Stimulated activated CD4-positive, alpha-beta T cell treated with anti-CD3 and anti-CD28 coated beads, TNF-alpha, amount 100 ng/mL, for 48 hours (primary cell): ENCODE results near the gene ANK2.

Experiments
- DNase-seq, 3 donors: peaks; one replicate each; pipeline ENCODE4 v3.0.0-alpha.2; 2020; ENCODE audit warnings: low read depth in 3 of 3

Gene ANK2

DNA sequence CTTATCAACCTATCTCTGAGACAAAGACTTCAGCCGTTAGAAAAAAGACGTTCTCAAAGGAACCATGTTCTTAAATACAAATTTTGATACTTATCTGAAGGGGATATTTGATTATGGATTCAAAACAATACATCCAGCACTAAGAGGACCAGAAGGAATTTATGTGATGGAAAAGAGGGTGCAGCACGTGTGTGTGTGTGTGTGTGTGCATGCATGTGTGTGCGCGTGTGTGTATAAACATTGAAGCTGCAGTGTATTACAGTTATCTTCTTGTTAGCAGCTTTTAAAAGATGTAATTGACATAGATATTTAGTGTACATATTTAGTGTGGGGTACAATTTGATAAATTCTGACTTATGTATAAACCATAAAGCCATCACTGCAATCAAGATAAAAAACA, 44.9 kb downstream of the ANK2 start:
- no peak for DNase-seq

DNA sequence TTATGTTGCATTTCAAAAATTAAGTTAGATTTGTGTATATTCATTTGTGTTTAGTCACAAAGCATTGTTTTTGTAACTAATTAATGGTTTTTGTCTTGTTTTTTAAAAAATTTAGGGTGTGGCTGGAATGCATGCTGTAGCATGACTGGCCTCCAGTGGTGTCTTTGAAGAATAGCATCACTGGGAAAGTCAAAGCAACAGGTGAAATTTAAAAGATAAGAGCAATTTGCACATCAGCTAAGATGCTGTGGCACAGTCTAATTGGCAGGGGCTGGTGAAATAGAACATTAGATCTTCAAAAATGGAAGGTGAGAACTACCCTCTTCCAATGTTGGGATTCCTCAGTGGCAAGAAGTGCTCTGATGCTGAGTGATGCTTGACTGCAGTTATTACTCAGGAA, 45.3 kb downstream of the ANK2 start:
- DNase-seq, result no peak

DNA sequence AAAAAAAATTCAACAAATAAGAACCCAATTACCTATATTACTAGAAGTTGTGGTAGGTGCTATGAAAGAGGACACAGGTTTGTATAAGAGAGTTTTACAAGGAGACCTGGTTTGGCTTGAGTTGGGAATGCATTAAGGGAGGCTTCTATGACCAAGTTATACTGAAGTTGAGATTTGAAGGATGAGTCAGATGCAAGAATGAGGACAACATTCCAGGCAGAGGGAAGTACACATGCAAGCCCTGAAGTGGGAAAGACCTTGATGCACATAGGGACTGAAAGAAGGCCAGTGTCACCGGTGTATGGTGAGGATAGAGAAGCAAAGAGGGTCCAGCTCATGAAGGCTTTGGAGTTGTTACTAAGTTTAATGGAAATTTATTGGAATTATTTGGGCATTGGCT, 52.2 kb downstream of the ANK2 start:
- DNase-seq, result no peak

DNA sequence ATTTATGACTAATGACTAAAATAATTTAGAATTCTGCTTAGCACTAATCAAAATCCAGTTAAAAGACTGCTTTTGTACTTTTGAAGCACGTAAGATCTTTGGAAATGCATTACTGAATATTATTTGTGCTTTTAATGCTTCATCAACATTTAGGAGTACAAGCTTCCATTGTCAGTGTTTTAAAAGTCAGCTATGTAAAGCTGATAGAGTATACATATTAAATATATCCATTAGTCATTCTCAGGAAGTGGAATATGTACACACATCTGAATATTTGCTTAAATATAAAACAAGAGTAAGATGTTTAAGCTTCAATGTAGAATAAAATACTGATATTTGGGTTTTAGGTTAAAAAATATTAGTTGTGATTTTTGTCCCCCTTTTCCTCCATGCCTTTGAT, 54.1 kb downstream of the ANK2 start:
- no peak for DNase-seq

DNA sequence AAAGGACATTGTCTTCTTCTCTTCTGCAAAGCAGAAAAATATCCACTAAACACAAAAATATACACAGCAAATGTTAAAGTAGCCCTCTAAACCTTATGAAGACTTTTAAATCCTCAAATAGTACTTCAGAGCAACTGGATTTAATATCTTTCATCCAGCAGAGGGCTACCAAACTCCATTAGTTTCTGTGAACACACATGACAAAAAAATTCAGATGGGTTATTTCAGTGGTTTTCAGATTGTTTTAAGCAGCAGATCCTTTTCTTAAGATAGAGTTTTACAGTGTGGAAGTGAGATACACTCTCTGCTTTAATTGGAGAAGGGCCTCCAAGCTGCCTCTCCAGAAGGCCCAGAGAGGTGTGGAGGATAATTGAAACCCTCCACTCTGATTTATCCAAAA, 56.7 kb downstream of the ANK2 start:
- no peak for DNase-seq

DNA sequence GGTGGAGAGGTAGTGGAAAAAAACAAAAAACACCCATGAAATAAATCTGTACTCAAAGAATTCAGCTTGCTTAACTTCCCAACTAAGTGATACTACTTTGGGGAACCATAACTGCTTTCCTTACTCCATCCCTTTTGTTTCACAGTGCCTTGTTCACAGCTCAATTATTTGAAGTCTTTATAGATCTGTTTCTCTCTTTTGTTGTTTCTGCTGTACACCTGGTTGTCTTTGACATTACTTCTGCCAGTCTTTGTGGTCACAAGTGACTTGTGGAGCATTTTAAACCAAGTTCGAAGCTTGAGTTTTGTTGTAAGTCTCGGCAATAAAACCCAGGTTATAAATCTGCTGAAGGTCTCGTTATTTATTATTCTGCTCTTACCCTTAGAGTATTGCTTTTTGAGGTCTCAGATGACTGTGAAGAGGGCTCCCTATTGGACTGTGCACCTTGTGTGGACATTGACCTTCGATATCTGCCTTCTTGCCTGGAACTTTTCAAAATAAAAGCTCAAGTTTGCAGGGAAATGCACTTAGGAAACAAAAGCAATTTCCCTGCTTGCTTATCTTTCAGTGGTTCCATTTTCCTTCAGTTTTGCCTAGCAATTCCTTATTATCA, 59.8 kb downstream of the ANK2 start:
- DNase-seq, result no peak

DNA sequence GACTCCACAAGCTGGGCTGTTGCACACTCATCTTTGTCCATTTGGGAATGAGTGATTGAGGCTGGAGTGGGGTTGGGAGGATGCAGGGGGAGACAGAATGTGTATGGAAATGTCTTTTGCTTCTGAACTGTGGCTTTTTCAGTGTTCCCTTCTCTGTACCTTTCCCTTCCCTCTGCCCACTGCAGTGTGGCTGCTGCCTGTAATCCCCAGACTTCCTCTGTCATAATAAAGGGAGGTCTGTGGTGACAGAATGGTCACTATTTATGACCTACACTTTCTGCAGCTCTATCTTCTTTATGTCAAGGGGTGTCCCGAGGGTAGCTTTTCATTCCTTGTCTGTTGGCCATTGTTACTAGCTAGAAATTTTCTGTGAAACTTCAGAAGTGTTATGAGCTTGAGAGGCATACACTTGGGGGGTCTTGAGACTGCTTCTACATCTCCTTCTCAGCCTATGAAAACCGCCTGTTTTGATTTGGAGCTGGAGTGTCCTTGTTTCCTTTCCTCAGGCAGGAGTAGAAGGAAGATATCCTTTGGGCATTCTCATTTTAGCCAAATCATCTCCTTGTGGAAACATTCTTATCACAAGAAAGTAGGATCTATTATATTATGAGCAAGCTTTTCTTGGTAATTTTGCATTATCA, 63.0 kb downstream of the ANK2 start:
- DNase-seq, result no peak

DNA sequence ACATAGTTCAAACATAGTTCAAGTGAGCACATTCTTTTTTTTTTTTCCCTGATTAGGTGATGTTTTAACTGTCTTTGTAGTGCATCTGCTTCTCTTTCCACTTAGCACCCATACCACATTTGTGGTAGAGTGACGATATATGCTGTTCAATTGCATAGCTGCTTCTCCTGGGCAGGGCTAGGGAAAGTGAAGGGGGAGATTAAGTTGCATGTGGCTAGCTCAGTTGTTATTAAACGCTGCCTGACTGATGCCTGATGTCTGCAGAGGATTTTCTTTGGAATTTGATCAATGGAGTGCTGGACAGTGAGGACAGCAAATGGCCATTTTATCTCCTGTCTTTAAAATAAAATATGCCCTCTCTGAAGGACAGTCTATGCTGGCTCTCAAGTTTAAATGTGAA, 63.7 kb downstream of the ANK2 start:
- DNase-seq, result no peak

DNA sequence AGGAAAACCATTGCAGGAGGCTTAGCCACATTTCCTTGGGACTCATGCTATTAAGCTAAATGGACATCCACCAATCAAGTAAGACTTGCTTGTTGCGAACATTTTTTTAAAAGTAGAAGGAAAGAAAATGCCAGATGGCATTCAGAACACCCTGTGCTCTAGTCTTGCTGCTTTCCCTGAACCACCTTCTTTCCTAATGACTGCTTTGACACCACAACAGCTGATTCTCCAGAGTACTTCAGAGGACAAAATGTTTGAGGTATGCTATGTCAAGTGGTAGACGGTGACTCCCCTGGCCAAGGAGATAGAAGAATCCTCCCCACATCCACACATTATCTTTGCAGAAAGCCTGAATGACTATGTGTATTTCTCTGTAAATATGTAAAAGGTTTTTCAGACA, 65.4 kb downstream of the ANK2 start:
- DNase-seq, result no peak

DNA sequence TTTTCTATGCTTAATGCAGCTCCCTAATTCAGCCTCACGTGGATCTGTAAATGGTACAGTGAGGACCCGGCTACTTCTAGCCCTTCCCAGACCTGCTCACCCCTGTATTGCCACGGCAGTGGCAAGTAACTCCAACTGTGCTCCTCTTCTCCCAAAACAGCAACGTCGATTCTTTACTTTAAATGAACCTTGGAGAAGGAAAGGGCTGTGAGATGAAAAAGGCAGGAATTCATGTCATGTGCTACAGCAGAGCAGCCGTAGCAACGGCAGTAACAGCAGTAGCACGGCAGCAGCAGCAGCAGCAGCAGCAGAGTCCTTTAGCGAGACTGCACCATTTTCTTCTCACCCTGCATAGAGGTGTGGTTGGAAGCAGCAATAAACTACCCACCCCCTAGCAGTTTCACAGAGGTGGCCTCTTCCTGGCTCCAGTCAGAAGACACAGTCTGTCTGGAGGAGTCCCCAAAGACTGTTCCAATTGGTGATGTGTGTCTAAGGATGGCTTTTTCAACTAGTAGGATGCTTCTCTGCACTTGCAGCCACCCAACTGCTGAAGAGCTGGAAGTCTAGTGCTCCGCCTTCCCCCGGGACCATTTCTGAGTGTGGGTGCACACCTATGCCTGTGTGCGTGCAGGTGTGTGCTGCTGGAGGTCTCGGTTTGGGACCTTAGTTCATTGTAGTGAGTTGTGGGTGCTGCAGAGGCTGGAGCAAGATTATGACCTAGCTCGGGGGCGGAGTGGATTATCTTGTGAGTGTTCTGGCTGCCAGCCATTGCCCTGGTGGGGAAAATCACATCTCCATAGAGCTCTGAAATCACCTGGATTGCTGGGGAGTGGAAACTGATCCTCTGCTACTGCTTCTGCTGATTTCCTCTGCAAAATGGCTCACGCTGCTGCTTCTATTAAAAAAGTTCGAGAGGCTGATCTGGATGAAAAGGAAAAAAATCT, 67.2 kb downstream of the ANK2 start:
- DNase-seq, result no peak

DNA sequence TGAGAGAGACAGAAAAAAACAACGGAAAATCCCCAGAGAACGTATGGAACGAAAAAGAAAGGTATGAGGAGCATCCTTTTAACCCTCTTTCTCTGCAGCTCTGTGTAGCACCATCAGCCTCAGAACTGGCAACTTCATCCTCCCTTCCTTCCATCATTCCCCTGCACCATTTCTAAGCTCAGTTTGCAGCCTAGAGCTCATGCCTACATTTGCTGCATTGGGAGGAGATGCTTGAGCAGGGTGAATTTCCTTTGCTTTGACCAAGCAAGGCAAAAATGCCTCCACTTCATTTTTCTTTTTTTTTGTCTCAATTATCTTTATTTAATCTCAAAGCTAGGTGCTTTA, 67.9 kb downstream of the ANK2 start:
- no peak for DNase-seq

DNA sequence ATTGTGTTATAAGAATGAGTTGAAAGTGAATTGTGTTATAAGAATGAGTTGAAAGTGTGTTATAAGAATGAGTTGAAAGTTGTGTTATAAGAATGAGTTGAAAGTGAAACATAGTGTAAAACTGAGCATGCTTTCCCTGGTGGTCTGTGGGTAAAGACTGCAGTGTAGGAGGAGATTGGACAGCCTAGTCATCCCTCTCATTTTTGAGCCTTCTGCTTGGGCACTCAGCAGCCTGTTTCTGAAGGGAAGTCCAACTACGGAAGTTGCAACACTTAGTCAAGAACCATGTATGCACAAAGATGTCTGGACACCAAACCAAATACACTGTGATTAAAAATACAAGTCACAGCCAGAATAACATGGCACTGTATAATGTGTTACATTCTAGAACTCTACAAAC, 72.6 kb downstream of the ANK2 start:
- no peak for DNase-seq

DNA sequence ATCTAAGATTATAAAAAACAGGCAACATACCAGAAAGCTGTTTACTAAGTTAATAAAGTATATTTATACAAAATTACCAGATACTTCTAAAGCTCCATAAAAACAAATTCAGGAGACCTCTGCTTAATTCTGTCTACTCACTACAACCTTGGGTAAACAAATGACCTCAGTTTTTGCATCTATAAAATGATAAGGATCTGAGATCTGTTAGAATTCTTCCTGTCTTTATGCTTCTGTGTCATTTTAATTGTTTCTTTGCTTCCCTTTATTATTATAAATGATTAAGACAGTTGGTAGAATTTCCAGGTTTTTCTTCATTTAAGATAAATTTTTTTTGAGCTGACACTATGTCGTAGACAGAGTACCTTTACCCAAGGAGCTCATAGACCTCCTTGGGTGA, 76.0 kb downstream of the ANK2 start:
- no peak for DNase-seq

DNA sequence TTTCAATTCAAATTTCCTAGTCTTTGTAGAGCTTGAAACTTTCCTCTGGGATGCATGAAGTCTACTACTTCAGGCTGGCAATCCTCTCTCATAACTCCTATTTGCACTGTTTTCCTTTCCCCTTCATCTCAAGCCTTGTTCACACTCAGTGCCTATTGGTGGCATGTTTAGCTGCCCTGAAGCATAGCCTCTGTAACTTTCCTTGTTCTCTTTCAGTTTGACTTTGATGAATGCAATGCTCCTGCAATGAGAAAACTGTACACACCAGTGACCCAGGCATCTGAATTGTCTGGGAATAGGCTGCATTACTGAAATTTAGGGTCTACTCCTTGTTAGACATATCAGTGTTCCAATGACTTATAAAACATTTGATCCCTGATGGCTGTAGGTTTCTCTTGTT, 81.7 kb downstream of the ANK2 start:
- DNase-seq, result no peak

DNA sequence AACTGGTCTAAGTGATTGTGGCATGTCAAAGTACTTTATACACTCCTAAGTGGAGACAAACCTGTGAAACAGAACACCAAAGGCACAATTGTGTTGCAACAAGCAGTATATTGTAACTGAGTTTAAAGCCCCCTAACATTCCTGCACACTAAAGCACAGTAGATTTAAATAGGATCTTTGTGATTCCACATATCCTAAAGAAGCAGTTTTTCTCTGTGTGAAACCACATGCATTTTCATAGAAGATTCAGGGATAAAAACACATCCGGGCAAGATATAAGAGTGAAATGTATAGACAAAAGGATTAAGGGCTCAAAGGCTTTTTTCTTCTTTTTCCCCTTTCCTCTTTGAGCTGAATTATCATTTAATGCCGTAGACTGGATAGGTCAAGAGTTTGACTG, 82.2 kb downstream of the ANK2 start:
- DNase-seq, result no peak

DNA sequence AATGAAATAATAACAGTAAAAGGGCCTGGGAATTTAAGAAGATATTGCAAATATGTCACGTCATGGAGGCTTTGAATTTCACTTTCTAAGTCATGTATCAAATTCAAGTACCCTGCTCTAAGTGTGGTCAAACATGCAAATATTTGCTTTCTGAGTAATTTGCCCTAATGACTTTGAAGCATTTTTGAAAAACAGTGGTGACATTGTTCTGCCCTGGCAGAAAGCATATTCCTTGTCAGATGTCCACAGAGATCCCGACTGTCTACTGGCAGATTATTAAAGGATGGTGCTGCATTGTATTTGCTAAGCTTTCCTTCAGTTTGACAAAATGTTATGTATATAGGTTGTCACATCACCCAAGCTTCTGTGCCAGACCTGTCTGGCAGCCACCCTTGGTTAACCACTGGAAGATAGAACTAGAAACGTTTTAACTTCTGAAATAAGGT, 92.5 kb downstream of the ANK2 start:
- no peak for DNase-seq

DNA sequence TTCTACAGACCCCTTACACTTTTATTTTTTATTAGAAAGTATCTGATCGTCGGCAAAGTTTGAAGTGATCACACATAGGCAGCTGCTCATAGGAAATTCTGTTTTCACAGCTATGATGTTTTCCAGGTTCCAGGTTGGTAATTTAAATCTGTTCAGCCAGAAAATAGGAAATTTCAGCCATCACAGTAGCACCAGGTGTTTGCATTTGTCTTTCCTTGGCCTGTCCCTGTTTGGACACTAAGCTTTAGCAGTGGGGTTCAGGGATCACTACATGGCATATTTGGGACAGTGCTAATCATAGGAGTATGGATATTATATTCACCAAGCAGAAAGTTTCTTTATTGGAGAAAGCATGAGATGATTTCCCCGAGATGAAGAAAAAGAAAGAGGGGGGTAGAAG, 92.9 kb downstream of the ANK2 start:
- no peak for DNase-seq

DNA sequence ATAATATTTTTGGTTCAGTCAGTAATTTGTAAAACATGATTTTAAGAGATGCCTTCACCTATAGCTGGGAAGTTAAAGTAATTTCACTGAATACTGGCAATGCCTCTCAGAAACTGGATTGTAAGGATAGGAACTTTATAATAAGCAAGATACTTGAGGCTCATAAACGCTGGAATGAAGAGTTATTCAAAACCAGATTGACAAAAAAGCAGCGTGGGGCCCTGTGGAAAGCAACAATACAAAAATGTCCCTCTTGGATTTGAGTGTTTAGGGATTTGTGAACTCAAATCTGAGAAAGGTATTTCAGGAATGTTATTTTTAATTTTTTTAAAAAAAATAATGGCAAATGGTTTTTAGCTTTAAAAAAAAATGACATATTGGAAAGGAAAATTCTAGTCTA, 94.6 kb downstream of the ANK2 start:
- no peak for DNase-seq

DNA sequence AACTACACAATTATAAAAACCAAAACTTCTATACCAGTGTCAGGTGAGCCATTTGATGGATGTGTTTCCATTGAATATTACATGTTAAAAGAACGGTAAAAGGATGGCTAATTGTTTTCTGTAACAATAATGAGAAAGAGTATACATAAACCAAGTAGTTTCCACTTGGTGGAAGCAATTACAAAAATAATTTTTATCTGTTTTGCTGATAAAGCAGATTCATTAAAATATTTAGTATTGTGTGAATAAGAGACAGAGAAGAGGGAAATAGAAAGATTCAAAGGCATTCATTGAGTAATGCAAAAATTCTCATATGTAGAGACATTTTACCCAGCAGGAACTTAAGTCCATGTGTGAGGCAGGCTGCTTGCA, 95.7 kb downstream of the ANK2 start:
- DNase-seq, result no peak

DNA sequence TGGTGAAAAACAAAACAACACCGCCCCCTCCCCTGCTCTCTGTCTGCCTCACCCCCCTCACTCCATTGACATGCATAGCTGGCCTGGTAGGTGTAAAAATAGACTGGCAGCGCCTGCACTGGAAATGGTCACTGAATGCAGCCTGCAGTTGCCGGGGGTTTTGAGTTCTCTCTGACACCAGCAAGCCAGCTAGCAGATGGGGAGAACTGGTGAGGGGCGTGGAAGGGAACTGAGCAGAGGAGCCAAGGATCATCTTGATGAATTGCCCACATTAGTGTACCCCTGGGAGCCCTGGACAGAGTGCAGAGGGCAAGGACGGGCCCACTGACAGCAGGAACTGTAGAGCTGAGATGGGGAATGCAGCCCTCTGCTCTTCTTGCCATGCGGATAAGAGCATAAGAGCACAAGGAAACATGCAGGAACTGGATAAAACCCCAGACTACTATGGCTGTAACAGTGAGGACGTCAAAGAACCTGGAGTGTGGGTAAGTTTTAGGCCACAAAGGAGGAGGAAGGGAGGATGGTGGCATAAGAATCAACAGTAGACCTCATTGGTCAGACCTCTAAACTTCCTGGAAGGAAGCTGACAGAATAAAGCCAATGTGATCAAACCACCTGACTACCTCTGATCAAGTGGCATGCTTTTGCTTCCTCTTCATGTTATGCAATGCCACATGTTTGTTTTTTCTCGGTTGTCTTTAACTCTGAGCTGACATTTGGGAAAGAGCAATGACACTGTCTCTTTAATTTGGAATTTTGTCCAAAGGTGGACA, 96.3 kb downstream of the ANK2 start:
- no peak for DNase-seq

DNA sequence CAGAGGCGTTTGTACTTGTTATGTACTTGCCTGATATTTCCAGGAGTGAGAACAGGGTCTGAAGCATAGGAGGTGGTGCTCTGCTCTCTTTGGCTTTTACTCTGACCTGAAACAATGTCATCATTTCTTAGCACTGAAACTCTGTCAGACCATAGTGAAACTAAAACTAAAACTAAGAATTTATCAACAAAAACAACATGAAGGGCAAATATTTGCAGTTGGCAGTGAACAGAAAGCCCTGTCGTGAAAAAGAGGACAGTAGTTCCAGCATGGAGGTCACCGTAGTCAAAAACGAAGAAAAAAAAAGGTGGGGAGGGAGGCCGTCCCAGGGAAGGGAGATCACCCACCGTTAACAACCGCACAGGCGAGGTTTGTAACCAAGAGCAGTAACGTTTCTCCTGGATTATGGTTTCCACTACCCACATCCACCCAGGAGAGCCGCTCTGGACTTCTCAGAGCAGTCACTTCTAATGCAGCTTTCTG, 97.5 kb downstream of the ANK2 start:
- no peak for DNase-seq

DNA sequence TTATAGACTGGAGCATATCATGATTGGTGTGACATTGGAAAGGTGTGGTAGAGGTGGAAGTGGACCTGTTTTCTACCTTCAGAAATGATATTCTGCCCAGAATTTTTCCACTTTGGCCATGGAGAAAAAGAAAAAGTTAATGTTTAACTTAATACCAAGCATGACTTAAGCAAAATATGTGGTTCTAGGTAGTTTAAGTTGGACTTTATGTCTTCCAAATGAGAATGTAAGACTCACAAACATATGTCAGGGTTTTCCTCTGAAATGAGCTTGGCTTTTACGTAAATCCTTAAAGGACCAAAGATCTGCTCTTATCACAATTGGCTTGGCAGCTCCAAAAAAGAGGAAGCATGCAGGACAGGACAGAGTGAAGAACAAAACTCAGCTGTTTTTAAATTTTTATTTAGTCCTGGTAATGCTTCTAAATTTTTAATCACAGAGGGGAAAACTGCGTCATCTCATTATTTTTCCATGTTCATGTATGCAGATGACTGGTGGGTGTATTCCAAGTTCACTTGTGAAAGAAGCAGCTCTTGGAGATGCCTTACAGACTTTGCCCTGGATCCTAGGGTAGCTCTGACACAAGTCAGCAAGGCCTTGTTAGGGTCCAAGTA, 98.2 kb downstream of the ANK2 start:
- DNase-seq, result no peak
